Upper lobe of right lung (tissue), 1 donor: Measurements from ENCODE around the gene GALNT2. TPM values are rescaled to one million over a fixed set of nuclear protein-coding genes. Genes with fewer than 3 reads are reported as not detected.

ENCODE experiments used
- ATAC-seq: fragments of 200-7000 bp; cut with Tn5 transposase; one replicate; pipeline ENCODE4 v1.9.1; 2020; ENCODE audit warnings: mild to moderate bottlenecking, moderate library complexity
- DNase-seq: peaks from one replicate; pipeline ENCODE4 v3.0.0-alpha.2; 2020
- H3K27ac ChIP-seq: fragments of 200-600 bp; one replicate; pipeline ENCODE4 v1.8.0; 2022
- H3K27me3 ChIP-seq: fragments of 200-600 bp; one replicate; pipeline ENCODE4 v1.8.0; 2022; ENCODE audit warnings: mild to moderate bottlenecking
- H3K36me3 ChIP-seq: fragments of 200-600 bp; one replicate; pipeline ENCODE4 v1.8.0; 2022
- H3K4me1 ChIP-seq: fragments of 200-600 bp; one replicate; pipeline ENCODE4 v1.8.0; 2022
- H3K4me3 ChIP-seq: fragments of 200-600 bp; one replicate; pipeline ENCODE4 v1.8.0; 2022; ENCODE audit warnings: mild to moderate bottlenecking
- H3K9me3 ChIP-seq: fragments of 200-600 bp; one replicate; pipeline ENCODE4 v1.8.0; 2022
- CTCF ChIP-seq: fragments of 200-600 bp; IDR thresholded peaks from one replicate; pipeline ENCODE4 v1.8.0; 2022; ENCODE audit warnings: antibody characterized with exemption
- intact Hi-C: fragments of 100-400 bp; cut with DNase I; formaldehyde crosslinking; loops from one replicate; pipeline ENCODE4 v1.11.0; 2022
- total RNA-seq: library from RNA; stranded (reverse); fragmentation: NEBNext Ultra II Directional; extraction: Animal tissue kit (Norgen Biotek cat#: 25700); gene quantifications from one replicate; pipeline ENCODE4 v1.2.1, GENCODE V29; 2021
- donor health status: DM: no; HTN: yes; CAD: no; lungs with severe emphysema.

GALNT2 gene
- total RNA-seq, 1 donor from 2014 or later = 55.1 TPM

GRCh38 chr1:230220907-230221306 is 153.9 kb downstream of the GALNT2 start:
- DNase-seq (no peak), ATAC-seq (no peak)
- peaks cover 17% of the 10 kb centered on the region for H3K4me1 ChIP-seq
- no peak for TF ChIP-seq CTCF
- no peaks in the 10 kb centered on the region for H3K9me3 ChIP-seq
- no peaks in the 10 kb centered on the region for H3K27me3 ChIP-seq
- H3K27ac ChIP-seq = no peak overlapping the region
- intact Hi-C loops = no loop called here
- no peak overlapping the region for H3K4me3 ChIP-seq
- no peaks in the 10 kb centered on the region for H3K36me3 ChIP-seq

GRCh38 chr1:230222678-230223077 is 155.6 kb downstream of the GALNT2 start:
- Histone ChIP-seq H3K9me3 (no peaks in the 10 kb centered on the region), H3K4me1 (peaks cover 17% of the 10 kb centered on the region), H3K4me3 (no peak overlapping the region), H3K36me3 (no peaks in the 10 kb centered on the region), H3K27me3 (no peaks in the 10 kb centered on the region), H3K27ac (peak overlapping the region; percentile 32)
- TF ChIP-seq CTCF = peak; percentile 17
- DNase-seq (no peak), ATAC-seq (no peak)
- intact Hi-C loops = no loop called here

GRCh38 chr1:230224101-230224960 is 157.3 kb downstream of the GALNT2 start:
- Histone ChIP-seq H3K4me3 (no peak overlapping the region), H3K36me3 (no peaks in the 10 kb centered on the region), H3K4me1 (peaks cover 13% of the 10 kb centered on the region), H3K27ac (peak overlapping the region; percentile 66), H3K9me3 (no peaks in the 10 kb centered on the region), H3K27me3 (no peaks in the 10 kb centered on the region)
- ATAC-seq (peak; percentile 53), DNase-seq (no peak)
- no peak for TF ChIP-seq CTCF
- intact Hi-C loops = no loop called here

GRCh38 chr1:230226007-230226800 is 159.2 kb downstream of the GALNT2 start:
- no peak for TF ChIP-seq CTCF
- Histone ChIP-seq H3K4me1 (peaks cover 13% of the 10 kb centered on the region), H3K9me3 (no peaks in the 10 kb centered on the region), H3K36me3 (no peaks in the 10 kb centered on the region), H3K4me3 (no peak overlapping the region), H3K27ac (no peak overlapping the region), H3K27me3 (no peaks in the 10 kb centered on the region)
- DNase-seq = no peak
- no peak for ATAC-seq
- intact Hi-C loops = no loop called here

- no peak for DNase-seq
- ATAC-seq = no peak
- Histone ChIP-seq H3K27me3 (no peaks in the 10 kb centered on the region), H3K4me3 (no peak overlapping the region), H3K4me1 (peaks cover 13% of the 10 kb centered on the region), H3K9me3 (no peaks in the 10 kb centered on the region), H3K27ac (no peak overlapping the region), H3K36me3 (no peaks in the 10 kb centered on the region)
- intact Hi-C loops = no loop called here
- TF ChIP-seq CTCF = no peak
These were observed 159.8 kb downstream of the GALNT2 start for GRCh38 chr1:230226814-230227213.
